ENCODE results near the gene PPFIA4. TPM values are rescaled to one million over a fixed set of nuclear protein-coding genes. Genes with fewer than 3 reads are reported as not detected.
"Not testable (repeated sequence)": the region's sequence is repeated elsewhere in the genome, so short reads cannot be mapped to it uniquely, and the experiment has no call there.

Gene PPFIA4
- total RNA-seq, 2 experiments from 2014 or later = 51.2 to 56.4 TPM

- POLR2A ChIA-PET = no interaction called here
- H3K4me3 Mint-ChIP-seq = peak overlapping the region; percentile 50
Measured at GRCh38 chr1:202998836-202999750, 27.2 kb upstream of the PPFIA4 start.

GRCh38 chr1:203000217-203000944 lies 25.9 kb upstream of the PPFIA4 start:
- POLR2A ChIA-PET = no interaction called here

More at GRCh38 chr1:202998836-202999750, 27.2 kb upstream of the PPFIA4 start:
- ATAC-seq = peak; percentile 66
- H3K27ac Mint-ChIP-seq = peak overlapping the region; percentile 23
- no peaks in the 10 kb centered on the region for H3K36me3 Mint-ChIP-seq (ENCODE audit: low read depth)
- intact Hi-C loops (cut with DNase I, micrococcal nuclease) = loop anchor here (1.0 to 5.0 kb wide), 7 partner anchors 32 to 248 kb away; partner anchors contain the start of genes RABIF (in 2 of the 2), CYB5R1 (in 1 of the 2) and KLHL12 (in 1 of the 2)
- H3K9me3 Mint-ChIP-seq (ENCODE audit: low read depth) = no peaks in the 10 kb centered on the region
- peaks cover 20% of the 10 kb centered on the region for H3K27me3 Mint-ChIP-seq
- peak; percentile 80 for DNase-seq
- H3K4me1 Mint-ChIP-seq = peaks cover 10% of the 10 kb centered on the region
- CTCF ChIA-PET = interaction anchor here (0.6 to 3.5 kb wide), 30 partner anchors 9 to 881 kb away, joined by 3 to 24 read pairs (median 5); partner anchors contain the start of genes KLHL12, PPFIA4 and TMEM183A

GRCh38 chr1:203001986-203002385 lies 24.3 kb upstream of the PPFIA4 start:
- DNase-seq (no peak), ATAC-seq (no peak)
- Mint-ChIP-seq H3K27me3 (peaks cover 7% of the 10 kb centered on the region), H3K4me3 (no peak overlapping the region), H3K4me1 (peaks cover 16% of the 10 kb centered on the region), H3K9me3 (ENCODE audit: low read depth) (no peaks in the 10 kb centered on the region), H3K27ac (no peak overlapping the region), H3K36me3 (ENCODE audit: low read depth) (no peaks in the 10 kb centered on the region)
- intact Hi-C loops (cut with DNase I, micrococcal nuclease) = loop anchor here in 1 of 2 experiments (10.0 kb wide), 2 partner anchors 793 to 837 kb away; partner anchors contain the start of genes PTPN7, ZBED6 and ZC3H11A
- CTCF ChIA-PET = no interaction called here
- POLR2A ChIA-PET = no interaction called here

More at GRCh38 chr1:203000217-203000944, 25.9 kb upstream of the PPFIA4 start:
- H3K36me3 Mint-ChIP-seq (ENCODE audit: low read depth) = no peaks in the 10 kb centered on the region
- H3K27ac Mint-ChIP-seq = no peak overlapping the region
- H3K9me3 Mint-ChIP-seq (ENCODE audit: low read depth) = no peaks in the 10 kb centered on the region
- H3K4me3 Mint-ChIP-seq = no peak overlapping the region
- H3K27me3 Mint-ChIP-seq = peaks cover 13% of the 10 kb centered on the region
- ATAC-seq (no peak), DNase-seq (no peak)
- intact Hi-C loops (cut with DNase I, micrococcal nuclease) = loop anchor here in 1 of 2 experiments (10.0 kb wide), 2 partner anchors 794 to 836 kb away; partner anchors contain the start of genes PTPN7, ZBED6 and ZC3H11A
- CTCF ChIA-PET = interaction anchor here (0.6 to 3.5 kb wide), 23 partner anchors 9 to 816 kb away, joined by 3 to 24 read pairs (median 5); no protein-coding TSS in a partner anchor
- H3K4me1 Mint-ChIP-seq = peaks cover 10% of the 10 kb centered on the region

- CTCF ChIA-PET = no interaction called here
- DNase-seq = no peak
- H3K36me3 Mint-ChIP-seq (ENCODE audit: low read depth) = peaks cover 4% of the 10 kb centered on the region
- POLR2A ChIA-PET = no interaction called here
- peaks cover 16% of the 10 kb centered on the region for H3K4me1 Mint-ChIP-seq
- peaks cover 4% of the 10 kb centered on the region for H3K27me3 Mint-ChIP-seq
- ATAC-seq = no peak
- no peaks in the 10 kb centered on the region for H3K9me3 Mint-ChIP-seq (ENCODE audit: low read depth)
- no peak overlapping the region for H3K4me3 Mint-ChIP-seq
- intact Hi-C loops (cut with DNase I, micrococcal nuclease) = loop anchor here in 1 of 2 experiments (10.0 kb wide), 2 partner anchors 792 to 838 kb away; partner anchors contain the start of genes PTPN7, ZBED6 and ZC3H11A
- no peak overlapping the region for H3K27ac Mint-ChIP-seq
Measured at GRCh38 chr1:203002951-203003350, 23.3 kb upstream of the PPFIA4 start.

- H3K9me3 Mint-ChIP-seq (ENCODE audit: low read depth); H3K27me3 Mint-ChIP-seq; DNase-seq; ATAC-seq: not testable (repeated sequence)
- H3K27ac Mint-ChIP-seq = peak overlapping the region; percentile 87
- H3K4me3 Mint-ChIP-seq = peak overlapping the region; percentile 99
- intact Hi-C loops (cut with DNase I, micrococcal nuclease) = loop anchor here (2.0 to 10.0 kb wide), 4 partner anchors 21 to 1178 kb away; partner anchors contain the start of genes IPO9 (in 1 of the 2), PPFIA4 (in 1 of the 2), PTPN7 (in 1 of the 2) and ZBED6 (in 1 of the 2)
- POLR2A ChIA-PET = interaction anchor here (0.7 to 1.7 kb wide), 2 partner anchors 74 to 664 kb away, joined by 3 to 4 read pairs; partner anchors contain the start of gene UBE2T
- peaks cover 14% of the 10 kb centered on the region for H3K36me3 Mint-ChIP-seq (ENCODE audit: low read depth)
- H3K4me1 Mint-ChIP-seq = peaks cover 19% of the 10 kb centered on the region
- CTCF ChIA-PET = interaction anchor here (0.6 to 2.0 kb wide), 10 partner anchors 10 to 1188 kb away, joined by 3 to 6 read pairs (median 4); partner anchors contain the start of gene PPFIA4
Measured at GRCh38 chr1:203005395-203006142, 20.7 kb upstream of the PPFIA4 start.

- intact Hi-C loops (cut with DNase I, micrococcal nuclease) = loop anchor here (1.0 to 10.0 kb wide), 11 partner anchors 19 to 1180 kb away; partner anchors contain the start of genes ADIPOR1 (in 2 of the 2), KLHL12 (in 2 of the 2), PPFIA4 (in 2 of the 2) and CYB5R1 (in 1 of the 2)
- Mint-ChIP-seq H3K4me3 (peak within 1 kb of the TSS; percentile 99), H3K27me3 (no peaks in the 10 kb centered on the region), H3K27ac (peak within 1 kb of the TSS; percentile 98), H3K36me3 (ENCODE audit: low read depth) (peaks cover 20% of the 10 kb centered on the region), H3K9me3 (ENCODE audit: low read depth) (no peaks in the 10 kb centered on the region), H3K4me1 (peaks cover 23% of the 10 kb centered on the region)
- ATAC-seq (peak; percentile 96), DNase-seq (peak; percentile 98)
- CTCF ChIA-PET = interaction anchor here (0.6 to 2.0 kb wide), 14 partner anchors 8 to 847 kb away, joined by 3 to 8 read pairs (median 4); partner anchors contain the start of genes KLHL12, PPFIA4 and PTPN7
- POLR2A ChIA-PET = interaction anchor here (0.9 to 1.7 kb wide), 7 partner anchors 19 to 665 kb away, joined by 3 to 6 read pairs (median 4); partner anchors contain the start of genes BTG2, KLHL12, PPFIA4 and RABIF
Measured at GRCh38 chr1:203006948-203007871, 19.1 kb upstream of the PPFIA4 start, which contains the start of gene TMEM183A. TMEM183A (plus strand) TSS chr1:203007374; CDS start chr1:203007466, 92 bp downstream.

- ATAC-seq (no peak), DNase-seq (no peak)
- intact Hi-C loops (cut with DNase I, micrococcal nuclease) = loop anchor here in 1 of 2 experiments (5.0 to 10.0 kb wide), 3 partner anchors 786 to 1182 kb away; partner anchors contain the start of genes IPO9, PTPN7, ZBED6 and ZC3H11A
- H3K4me1 Mint-ChIP-seq = peaks cover 26% of the 10 kb centered on the region
- no peaks in the 10 kb centered on the region for H3K27me3 Mint-ChIP-seq
- H3K4me3 Mint-ChIP-seq = peak overlapping the region; percentile 99
- no peaks in the 10 kb centered on the region for H3K9me3 Mint-ChIP-seq (ENCODE audit: low read depth)
- CTCF ChIA-PET = interaction anchor here (0.7 to 1.5 kb wide), 4 partner anchors 9 to 31 kb away, joined by 3 to 5 read pairs (median 4); no protein-coding TSS in a partner anchor
- H3K36me3 Mint-ChIP-seq (ENCODE audit: low read depth) = peaks cover 28% of the 10 kb centered on the region
- no peak overlapping the region for H3K27ac Mint-ChIP-seq
- POLR2A ChIA-PET = no interaction called here
Measured at GRCh38 chr1:203009185-203009584, 17.1 kb upstream of the PPFIA4 start.

GRCh38 chr1:203011582-203011981 lies 14.7 kb upstream of the PPFIA4 start:
- CTCF ChIA-PET = interaction anchor here (1.3 kb wide), 1 partner anchor 10 kb away, joined by 3 read pairs; no protein-coding TSS in a partner anchor
- Mint-ChIP-seq H3K27ac (no peak overlapping the region), H3K36me3 (ENCODE audit: low read depth) (peaks cover 45% of the 10 kb centered on the region), H3K4me3 (no peak overlapping the region), H3K4me1 (peaks cover 23% of the 10 kb centered on the region), H3K27me3 (no peaks in the 10 kb centered on the region), H3K9me3 (ENCODE audit: low read depth) (no peaks in the 10 kb centered on the region)
- ATAC-seq = no peak
- intact Hi-C loops (cut with DNase I, micrococcal nuclease) = no loop called here
- POLR2A ChIA-PET = no interaction called here
- DNase-seq = no peak

GRCh38 chr1:203017061-203017460 lies 9.2 kb upstream of the PPFIA4 start:
- intact Hi-C loops (cut with DNase I, micrococcal nuclease) = no loop called here
- Mint-ChIP-seq H3K4me3 (no peak overlapping the region), H3K9me3 (ENCODE audit: low read depth) (no peaks in the 10 kb centered on the region), H3K27ac (no peak overlapping the region), H3K27me3 (no peaks in the 10 kb centered on the region), H3K4me1 (peaks cover 6% of the 10 kb centered on the region), H3K36me3 (ENCODE audit: low read depth) (peaks cover 57% of the 10 kb centered on the region)
- ATAC-seq (no peak), DNase-seq (no peak)
- POLR2A ChIA-PET = no interaction called here
- CTCF ChIA-PET = interaction anchor here (0.5 kb wide), 1 partner anchor 29 kb away, joined by 3 read pairs; no protein-coding TSS in a partner anchor
